ENCODE measurements around the gene STX18. TPM values are rescaled to one million over a fixed set of nuclear protein-coding genes. Genes with fewer than 3 reads are reported as not detected.
A peak's percentile ranks its signal among the peaks of the same experiment; 100 is the strongest.

Gene STX18
- total RNA-seq, 1 donor = 32.2 TPM

- DNase-seq (ENCODE audit: low read depth) = peak; percentile 24
- H3K4me3 ChIP-seq (ENCODE audit: low read depth, low read length) = no peak overlapping the region
- TF ChIP-seq, protein P1, sequence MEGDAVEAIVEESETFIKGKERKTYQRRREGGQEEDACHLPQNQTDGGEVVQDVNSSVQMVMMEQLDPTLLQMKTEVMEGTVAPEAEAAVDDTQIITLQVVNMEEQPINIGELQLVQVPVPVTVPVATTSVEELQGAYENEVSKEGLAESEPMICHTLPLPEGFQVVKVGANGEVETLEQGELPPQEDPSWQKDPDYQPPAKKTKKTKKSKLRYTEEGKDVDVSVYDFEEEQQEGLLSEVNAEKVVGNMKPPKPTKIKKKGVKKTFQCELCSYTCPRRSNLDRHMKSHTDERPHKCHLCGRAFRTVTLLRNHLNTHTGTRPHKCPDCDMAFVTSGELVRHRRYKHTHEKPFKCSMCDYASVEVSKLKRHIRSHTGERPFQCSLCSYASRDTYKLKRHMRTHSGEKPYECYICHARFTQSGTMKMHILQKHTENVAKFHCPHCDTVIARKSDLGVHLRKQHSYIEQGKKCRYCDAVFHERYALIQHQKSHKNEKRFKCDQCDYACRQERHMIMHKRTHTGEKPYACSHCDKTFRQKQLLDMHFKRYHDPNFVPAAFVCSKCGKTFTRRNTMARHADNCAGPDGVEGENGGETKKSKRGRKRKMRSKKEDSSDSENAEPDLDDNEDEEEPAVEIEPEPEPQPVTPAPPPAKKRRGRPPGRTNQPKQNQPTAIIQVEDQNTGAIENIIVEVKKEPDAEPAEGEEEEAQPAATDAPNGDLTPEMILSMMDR (IDR thresholded peaks at IDR 0.05; ENCODE audit: insufficient read depth, low read length) = no peak
These were observed 60.4 kb downstream of the STX18 start for GRCh38 chr4:4481399-4481994.

GRCh38 chr4:4480685-4481398 lies 61.0 kb downstream of the STX18 start:
- DNase-seq (ENCODE audit: low read depth) = peak; percentile 51
- TF ChIP-seq, protein P1 (IDR thresholded peaks at IDR 0.05; ENCODE audit: insufficient read depth, low read length) = peak; percentile 73
- H3K4me3 ChIP-seq (ENCODE audit: low read depth, low read length) = no peak overlapping the region

DNA sequence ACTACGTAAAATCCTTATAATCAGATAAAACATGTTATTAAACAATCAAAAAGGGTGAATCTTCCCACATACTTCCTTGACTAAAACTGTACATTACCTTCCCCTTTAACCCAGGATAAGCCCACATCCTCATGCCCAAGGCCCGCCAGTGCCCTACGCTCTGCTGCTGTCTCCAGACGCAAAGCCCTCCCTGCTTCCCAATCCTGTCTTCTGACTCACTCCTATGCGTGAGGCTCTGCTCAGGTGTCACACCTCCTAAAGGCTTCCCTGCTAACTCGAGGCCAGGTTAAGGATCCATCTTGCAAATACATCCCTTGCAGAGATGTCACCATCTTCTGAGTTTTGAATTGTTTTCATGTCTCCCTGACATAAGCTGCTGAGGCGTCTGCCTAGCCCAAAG lies 61.6 kb downstream of the STX18 start:
- H3K4me3 ChIP-seq (ENCODE audit: low read depth, low read length) = no peak overlapping the region
- TF ChIP-seq, protein P1 (IDR thresholded peaks at IDR 0.05; ENCODE audit: insufficient read depth, low read length) = no peak
- no peak for DNase-seq (ENCODE audit: low read depth)

- TF ChIP-seq, protein P1 (IDR thresholded peaks at IDR 0.05; ENCODE audit: insufficient read depth, low read length) = no peak
- no peak overlapping the region for H3K4me3 ChIP-seq (ENCODE audit: low read depth, low read length)
- DNase-seq (ENCODE audit: low read depth) = no peak
These were observed 62.5 kb downstream of the STX18 start for GRCh38 chr4:4479366-4479765.

DNA sequence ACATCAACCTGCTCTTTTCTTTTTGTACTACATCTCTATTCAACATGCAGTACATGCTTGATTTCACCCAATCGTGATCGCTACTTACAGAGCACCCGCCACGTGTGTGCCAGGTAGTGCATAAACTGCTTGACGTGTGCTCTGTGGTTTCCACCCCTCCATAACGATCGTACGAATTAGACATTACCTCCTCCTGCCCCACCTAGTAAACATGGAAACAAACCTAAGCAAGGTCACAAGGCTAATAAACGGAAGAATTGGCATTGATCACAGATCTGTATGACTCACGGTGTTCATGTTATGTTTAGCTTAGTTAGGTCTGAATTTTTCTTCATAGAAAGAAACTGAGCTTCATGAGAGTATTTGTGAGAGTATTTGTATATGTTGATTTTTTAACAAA lies 64.1 kb downstream of the STX18 start:
- peak; percentile 16 for DNase-seq (ENCODE audit: low read depth)
- TF ChIP-seq, protein P1 (IDR thresholded peaks at IDR 0.05; ENCODE audit: insufficient read depth, low read length) = no peak

GRCh38 chr4:4477391-4477790 lies 64.5 kb downstream of the STX18 start:
- peak; percentile 44 for DNase-seq (ENCODE audit: low read depth)
- H3K4me3 ChIP-seq (ENCODE audit: low read depth, low read length) = no peak overlapping the region
- TF ChIP-seq, protein P1 (IDR thresholded peaks at IDR 0.05; ENCODE audit: insufficient read depth, low read length) = no peak

More for the DNA sequence above, 64.1 kb downstream of the STX18 start:
- H3K4me3 ChIP-seq (ENCODE audit: low read depth, low read length) = no peak overlapping the region
